HG02759 (cell line): ENCODE data around the gene NAIF1.
A peak's percentile ranks its signal among the peaks of the same experiment; 100 is the strongest.

Experiments used
- ATAC-seq: cut with Tn5 transposase; IDR thresholded peaks from one replicate; pipeline ENCODE4 v1.9.1; 2021; ENCODE audit warnings: mild to moderate bottlenecking, moderate library complexity; ENCODE audit not compliant: unreplicated experiment

The NAIF1 gene

GRCh38 chr9:128102861-128103588 lies 35.9 kb upstream of the NAIF1 start:
- no peak for ATAC-seq

- no peak for ATAC-seq
Measured at GRCh38 chr9:128102196-128102595, 35.1 kb upstream of the NAIF1 start.

- ATAC-seq: no peak
Measured at GRCh38 chr9:128101690-128102089, 34.6 kb upstream of the NAIF1 start.

DNA sequence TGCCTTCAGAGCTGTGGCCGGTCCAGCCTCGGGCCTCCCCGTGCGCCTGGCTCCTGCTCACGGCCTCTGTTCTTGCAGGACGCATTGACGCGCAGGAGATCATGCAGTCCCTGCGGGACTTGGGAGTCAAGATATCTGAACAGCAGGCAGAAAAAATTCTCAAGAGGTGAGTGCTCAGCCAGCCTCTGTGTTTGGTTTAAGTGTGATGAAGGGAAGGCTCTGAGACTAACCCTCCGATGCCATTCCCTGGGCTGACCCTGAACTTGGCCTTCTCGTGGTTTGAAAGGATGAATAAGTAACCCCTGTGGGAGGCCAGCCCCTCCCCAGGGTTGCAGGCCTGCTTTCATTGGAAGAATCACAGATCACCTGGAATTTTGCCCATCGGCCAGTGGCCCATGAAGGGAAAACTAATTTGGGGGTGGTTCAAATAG lies 34.1 kb upstream of the NAIF1 start:
- ATAC-seq: no peak

- no peak for ATAC-seq
Measured at GRCh38 chr9:128100581-128100980, 33.5 kb upstream of the NAIF1 start.

- no peak for ATAC-seq
Measured at GRCh38 chr9:128099932-128100491, 32.9 kb upstream of the NAIF1 start.

GRCh38 chr9:128099231-128099931 lies 32.3 kb upstream of the NAIF1 start:
- ATAC-seq: no peak

DNA sequence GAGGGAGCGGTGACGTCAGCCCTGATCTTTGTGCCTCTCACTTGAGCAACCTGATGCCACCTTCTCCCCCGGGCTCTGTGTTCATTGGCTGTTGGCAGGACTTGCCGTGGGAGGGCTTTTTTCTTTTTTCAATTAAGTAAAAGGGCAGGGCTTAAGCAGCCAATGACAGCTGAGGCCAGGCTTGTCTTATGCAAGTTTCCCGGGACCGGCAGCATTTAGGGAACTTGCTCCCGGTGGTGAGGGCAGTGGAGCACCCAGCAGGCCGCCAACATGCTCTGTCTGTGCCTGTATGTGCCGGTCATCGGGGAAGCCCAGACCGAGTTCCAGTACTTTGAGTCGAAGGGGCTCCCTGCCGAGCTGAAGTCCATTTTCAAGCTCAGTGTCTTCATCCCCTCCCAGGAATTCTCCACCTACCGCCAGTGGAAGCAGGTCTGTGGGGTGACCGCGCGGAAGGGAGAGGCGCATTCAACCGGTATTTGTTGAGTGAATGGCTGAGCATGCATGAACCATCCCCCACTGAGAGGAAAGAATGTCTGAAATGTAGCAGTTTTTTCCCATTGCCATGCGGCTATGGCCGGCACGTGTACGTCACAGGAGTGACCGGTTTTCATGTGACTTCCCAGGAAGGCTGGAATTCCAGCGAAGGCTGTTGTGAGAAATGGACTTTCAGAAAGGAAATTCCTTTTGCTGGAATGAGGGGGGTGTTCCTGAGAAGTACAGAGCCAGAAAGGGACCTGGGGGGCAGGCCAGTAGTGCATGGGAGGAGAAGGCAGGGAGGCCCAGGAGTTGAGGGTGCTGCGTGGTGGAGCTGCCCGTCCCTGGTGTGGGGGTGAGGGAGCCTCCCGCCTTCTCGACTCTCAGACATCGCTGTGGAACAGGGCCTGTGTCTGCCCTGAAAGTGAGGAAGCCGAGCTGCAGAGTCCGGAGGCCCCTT lies 31.4 kb upstream of the NAIF1 start:
- ATAC-seq: no peak

DNA sequence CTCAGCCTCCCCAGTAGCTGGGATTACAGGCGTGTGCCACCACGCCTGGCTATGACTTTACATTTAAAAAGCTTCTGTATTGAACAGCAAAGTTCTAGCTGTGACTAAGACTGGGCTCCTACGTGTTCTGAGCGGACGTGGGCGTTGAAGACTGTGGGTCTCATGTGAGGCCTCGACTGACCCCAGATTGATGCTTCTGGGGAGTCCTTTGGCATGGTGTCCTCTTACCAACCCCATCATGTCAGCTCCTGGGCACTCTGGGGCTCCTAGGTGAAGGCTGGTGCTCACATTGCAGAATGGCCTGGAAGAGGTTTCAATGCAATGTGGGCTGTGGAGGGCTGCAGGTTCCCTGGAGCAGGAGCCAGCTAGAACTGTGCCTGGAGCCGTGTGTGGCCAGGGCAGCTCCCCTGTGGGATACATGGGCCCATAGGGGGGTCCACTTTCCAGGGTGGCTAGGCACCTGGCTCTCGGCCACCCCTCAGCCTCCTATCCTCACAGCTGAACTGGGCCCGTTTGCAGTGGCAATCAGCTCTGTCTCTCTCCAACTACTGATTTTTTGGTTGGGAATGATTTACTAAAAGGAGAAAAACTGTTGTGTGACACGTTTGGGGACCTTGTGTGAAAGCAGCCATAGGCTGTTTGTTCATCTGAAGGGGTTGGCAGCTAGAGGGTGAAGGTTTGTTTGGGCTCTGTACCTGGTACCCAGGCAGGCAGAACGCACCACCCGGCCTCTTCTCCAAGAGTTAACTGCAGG lies 30.6 kb upstream of the NAIF1 start:
- ATAC-seq: no peak

- ATAC-seq: no peak
Measured at GRCh38 chr9:128096616-128097536, 29.8 kb upstream of the NAIF1 start.

DNA sequence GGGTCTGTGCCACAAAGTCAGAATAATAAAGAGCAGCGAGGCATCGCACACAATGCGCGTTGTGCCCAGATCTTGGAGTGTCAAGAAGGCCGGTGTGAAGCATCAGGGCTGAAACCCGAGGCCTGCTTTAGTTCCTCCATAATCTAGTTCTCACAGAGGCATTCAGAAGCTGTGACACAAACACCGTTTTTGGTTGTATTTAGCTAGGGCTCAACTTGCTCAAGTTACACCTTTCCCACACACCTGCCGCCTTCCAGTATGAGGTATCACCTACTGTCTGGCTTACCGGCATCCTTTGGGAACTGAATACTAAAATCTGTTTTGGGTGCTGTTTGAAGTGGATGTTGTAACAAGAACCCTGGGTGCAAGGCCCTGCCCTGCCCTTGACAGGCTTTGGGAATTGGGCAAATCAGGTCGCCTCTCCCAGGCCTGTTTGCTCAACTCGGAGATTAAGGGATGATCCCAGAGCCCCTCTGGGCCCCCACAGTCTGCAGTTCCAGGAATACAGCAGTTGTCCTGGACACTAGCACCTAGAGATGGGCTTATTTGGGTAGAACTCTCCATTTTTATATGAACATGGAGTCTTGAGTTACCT lies 27.9 kb upstream of the NAIF1 start:
- ATAC-seq: no peak

DNA sequence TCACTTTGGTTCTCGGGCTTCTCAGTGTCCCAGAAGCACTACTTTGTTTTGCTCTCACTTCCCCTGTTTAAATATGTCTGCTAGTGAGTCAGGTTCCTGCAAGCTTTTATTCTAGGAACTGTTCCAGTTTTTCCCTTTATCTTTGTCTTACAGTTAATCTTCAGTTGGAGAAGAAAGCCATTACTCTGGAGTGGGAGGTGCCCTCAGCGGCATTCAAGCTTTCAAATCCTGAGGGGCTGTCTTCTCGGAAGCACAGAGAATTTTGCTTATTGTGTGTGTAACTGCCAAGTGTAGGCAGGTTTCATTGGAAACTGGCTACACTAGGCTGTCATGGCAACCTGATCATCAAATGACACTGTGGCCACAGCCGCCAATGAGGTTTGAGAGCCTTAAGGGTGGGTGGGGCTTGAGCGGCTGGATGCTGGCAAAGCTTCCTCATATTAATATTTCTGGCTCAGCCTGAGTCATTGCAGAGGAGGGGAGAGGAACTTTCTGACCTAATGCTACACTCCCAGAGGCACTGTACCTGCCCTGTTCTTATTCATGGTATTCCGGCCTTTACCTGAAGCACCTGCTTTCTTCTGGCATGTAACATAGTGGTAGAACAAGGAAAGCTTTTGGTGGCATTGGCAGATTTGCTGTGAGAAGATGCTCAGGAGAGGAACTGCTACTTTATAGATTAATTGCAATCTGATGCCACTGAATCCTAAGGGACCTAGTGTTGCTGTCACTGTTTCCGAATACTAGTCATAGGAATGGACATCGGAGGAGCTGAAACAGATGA lies 27.2 kb upstream of the NAIF1 start:
- ATAC-seq: peak; percentile 93

DNA sequence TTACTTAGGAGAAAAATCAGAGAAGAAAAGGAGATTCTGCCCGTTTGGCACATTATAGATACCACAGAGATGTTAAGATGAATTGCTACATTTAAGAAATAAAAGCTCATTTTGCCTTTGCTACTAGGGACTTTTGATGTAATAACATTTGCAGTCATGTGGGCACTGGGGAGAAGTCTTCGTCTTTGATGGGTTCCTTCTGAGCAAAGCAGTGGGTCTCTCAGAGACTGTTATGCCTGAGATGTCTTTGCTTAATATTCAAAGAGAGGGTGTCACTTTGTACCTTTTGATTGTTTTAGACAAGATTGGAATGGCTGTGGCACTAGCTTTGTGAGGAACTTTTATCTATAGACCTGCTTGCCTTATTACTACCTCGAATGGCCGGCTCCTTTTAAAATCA lies 25.9 kb upstream of the NAIF1 start:
- ATAC-seq: no peak

- ATAC-seq: no peak
Measured at GRCh38 chr9:128092199-128092977, 25.3 kb upstream of the NAIF1 start.

DNA sequence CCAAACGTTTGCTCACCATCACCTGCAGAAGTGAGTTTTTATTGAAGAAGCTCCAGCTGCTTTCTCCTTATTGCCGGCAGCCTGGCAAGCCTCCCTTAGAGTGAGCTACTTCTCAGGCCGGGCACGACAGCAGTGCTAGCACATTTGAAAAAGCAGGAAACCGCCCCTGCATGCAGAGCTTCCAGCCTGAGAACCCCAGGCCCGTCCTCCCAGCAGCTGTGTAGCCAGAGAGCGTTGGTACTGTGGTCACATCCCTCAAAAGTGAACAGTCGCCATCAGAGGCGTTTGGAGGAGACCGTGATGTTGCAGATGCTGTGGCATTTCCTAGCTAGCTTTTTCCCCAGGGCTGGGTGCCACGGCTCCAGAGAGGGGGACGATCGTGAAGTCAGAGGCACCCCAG lies 24.5 kb upstream of the NAIF1 start:
- no peak for ATAC-seq

DNA sequence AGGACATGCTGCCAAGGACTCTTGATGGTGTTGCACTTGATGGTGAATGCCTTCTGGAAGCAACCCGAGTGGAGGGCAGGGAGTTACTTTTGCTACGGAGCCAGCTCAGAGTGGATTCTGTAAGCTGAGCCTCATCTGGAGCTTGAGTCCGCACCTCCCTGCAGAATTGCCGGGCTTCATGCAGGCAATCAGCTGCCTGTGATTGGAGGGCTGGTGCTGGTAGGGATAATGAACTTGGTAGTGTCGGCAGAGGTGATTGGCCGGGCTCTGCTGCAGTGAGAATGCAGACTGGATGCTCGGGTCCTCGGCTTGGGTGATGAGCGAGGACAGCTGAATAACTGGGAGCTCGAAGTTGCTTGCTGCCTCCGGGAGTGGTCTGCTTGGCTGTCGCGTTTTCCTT lies 24.0 kb upstream of the NAIF1 start:
- no peak for ATAC-seq

DNA sequence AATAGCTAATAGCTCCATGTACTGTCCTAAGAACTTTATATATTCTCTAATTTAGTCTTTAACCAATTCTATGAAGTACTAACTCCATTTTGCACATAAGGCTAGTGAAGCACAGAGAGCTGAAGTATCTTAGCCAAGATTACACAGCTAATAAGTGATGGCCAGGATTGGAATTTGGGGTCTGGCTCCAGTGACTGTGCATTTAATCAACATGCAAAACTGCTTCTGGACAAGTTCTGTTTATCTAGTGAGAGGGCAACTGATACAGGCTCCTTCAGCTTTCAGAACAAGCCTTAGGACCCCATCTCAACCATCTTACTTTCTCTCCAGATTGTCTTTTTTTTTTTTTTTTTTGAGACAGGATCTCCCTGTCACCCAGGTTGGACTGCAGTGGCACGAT lies 22.2 kb upstream of the NAIF1 start:
- no peak for ATAC-seq
